SH-SY5Y (cell line): ENCODE results near the gene C1orf141.

Source experiments
- GATA2 ChIP-seq: IDR thresholded peaks from 2 replicates; pipeline ENCODE4 v1.6.1; 2011; ENCODE audit warnings: mild to moderate bottlenecking, low read depth, low read length
- GATA3 ChIP-seq: IDR thresholded peaks from 2 replicates; pipeline ENCODE4 v1.6.1; 2011; ENCODE audit warnings: low read depth, mild to moderate bottlenecking, low read length, moderate library complexity

Gene C1orf141

GRCh38 chr1:67077593-67077992, 57.2 kb downstream of the C1orf141 start:
- no peak for TF ChIP-seq GATA3
- TF ChIP-seq GATA2 = no peak

GRCh38 chr1:67072749-67073148, 62.0 kb downstream of the C1orf141 start:
- TF ChIP-seq GATA2 (no peak), GATA3 (no peak)

- TF ChIP-seq GATA3 = no peak
- no peak for TF ChIP-seq GATA2
These were observed 72.4 kb downstream of the C1orf141 start for GRCh38 chr1:67062412-67062811.

GRCh38 chr1:67061266-67061665, 73.5 kb downstream of the C1orf141 start:
- TF ChIP-seq GATA2 = no peak
- TF ChIP-seq GATA3 = no peak

- no peak for TF ChIP-seq GATA3
- no peak for TF ChIP-seq GATA2
These were observed 74.0 kb downstream of the C1orf141 start for GRCh38 chr1:67060811-67061218.

GRCh38 chr1:67059346-67059745, 75.4 kb downstream of the C1orf141 start:
- TF ChIP-seq GATA2 (no peak), GATA3 (no peak)

- TF ChIP-seq GATA2 = no peak
- no peak for TF ChIP-seq GATA3
These were observed 76.0 kb downstream of the C1orf141 start for GRCh38 chr1:67058761-67059160.

GRCh38 chr1:67058242-67058641, 76.5 kb downstream of the C1orf141 start:
- TF ChIP-seq GATA2 = no peak
- TF ChIP-seq GATA3 = no peak

GRCh38 chr1:67053785-67054772, 80.7 kb downstream of the C1orf141 start, which contains the start of gene SLC35D1:
Gene SLC35D1 (minus strand): TSS chr1:67054148. CDS start chr1:67054013, 135 bp downstream.
- no peak for TF ChIP-seq GATA2
- no peak for TF ChIP-seq GATA3

- no peak for TF ChIP-seq GATA3
- TF ChIP-seq GATA2 = no peak
These were observed 81.3 kb downstream of the C1orf141 start for GRCh38 chr1:67053535-67053784.

GRCh38 chr1:67052741-67053534, 81.8 kb downstream of the C1orf141 start:
- no peak for TF ChIP-seq GATA2
- TF ChIP-seq GATA3 = no peak

GRCh38 chr1:67051196-67051595, 83.6 kb downstream of the C1orf141 start:
- TF ChIP-seq GATA3 = no peak
- no peak for TF ChIP-seq GATA2

- TF ChIP-seq GATA2 (no peak), GATA3 (no peak)
These were observed 90.0 kb downstream of the C1orf141 start for GRCh38 chr1:67044631-67045270.

- TF ChIP-seq GATA3 = no peak
- no peak for TF ChIP-seq GATA2
These were observed 91.4 kb downstream of the C1orf141 start for GRCh38 chr1:67043366-67043765.
